Right lobe of liver (tissue), 6 donors: ENCODE data around the gene PLA2G15. TPM values are rescaled to one million over a fixed set of nuclear protein-coding genes. Genes with fewer than 3 reads are reported as not detected.
A peak's percentile ranks its signal among the peaks of the same experiment; 100 is the strongest.

Experiments used
- ATAC-seq, 4 donors: fragments of 200-7000 bp; cut with Tn5 transposase; one replicate each; pipeline ENCODE4 v1.9.1; 2020; ENCODE audit warnings: mild to moderate bottlenecking in 4 of 4, moderate library complexity in 4 of 4
- DNase-seq, 3 donors: peaks; one replicate each; pipeline ENCODE4 v3.0.0-alpha.2; 2020
- H3K27ac ChIP-seq, 3 donors: fragments of 200-600 bp; one replicate each; pipeline ENCODE4 v1.8.0; 2022
- H3K27me3 ChIP-seq, 2 donors: fragments of 200-600 bp; one replicate each; pipeline ENCODE4 v1.8.0; 2022
- H3K36me3 ChIP-seq, 4 donors: fragments of 200-600 bp; sonication (generic) in 1 of 4; one replicate each; pipeline versions ENCODE4 v1.5.1 to v1.8.0; 2017 to 2022; ENCODE audit warnings: control low read depth in 1 of 4
- H3K4me1 ChIP-seq, 4 donors: fragments of 200-600 bp; sonication (generic) in 1 of 4; one replicate each; pipeline versions ENCODE4 v1.5.1 to v1.8.0; 2017 to 2022; ENCODE audit warnings: control low read depth in 1 of 4
- H3K4me3 ChIP-seq, 3 donors: fragments of 200-600 bp; one replicate each; pipeline ENCODE4 v1.8.0; 2022
- H3K9me3 ChIP-seq, 4 donors: fragments of 200-600 bp; sonication (generic) in 1 of 4; one replicate each; pipeline versions ENCODE4 v1.5.1 to v1.8.0; 2017 to 2022; ENCODE audit warnings: control low read depth in 1 of 4
- CTCF ChIP-seq, 4 donors: fragments of 200-600 bp in 3 of 4; fragments of 450-650 bp in 1 of 4; IDR thresholded peaks; one replicate each; pipeline versions ENCODE4 v1.5.1 to v1.8.0; 2016 to 2022; ENCODE audit warnings: antibody characterized with exemption in 4 of 4, mild to moderate bottlenecking in 2 of 4
- POLR2A ChIP-seq: fragments of 450-650 bp; IDR thresholded peaks from one replicate; pipeline ENCODE4 v1.6.1; 2017; ENCODE audit warnings: antibody characterized with exemption, mild to moderate bottlenecking
- WGBS: methylation state at CpG from one replicate; pipeline ENCODE4 v1.1.6; 2018; ENCODE audit warnings: low coverage, low lambda C conversion rate; ENCODE audit not compliant: insufficient coverage; ENCODE audit errors: missing lambda C conversion rate; 5-methylcytosine and 5-hydroxymethylcytosine counted together
- intact Hi-C, 2 donors: fragments of 100-400 bp; cut with DNase I; formaldehyde crosslinking; loops; one replicate each; pipeline versions ENCODE4 v1.11.2 to v1.14.1; 2022
- total RNA-seq, 6 experiments: library from RNA; depleted of rRNA in 2 of 6; stranded (reverse); fragments of >200 nt in 2 of 6; fragmentation: NEBNext Ultra II Directional in 3 of 6; extraction: Animal tissue kit (Norgen Biotek cat#: 25700) in 3 of 6; gene quantifications; one replicate each; pipeline versions ENCODE4 v1.1.0 to v1.2.4, GENCODE V29; 2016 to 2023
- donor health status: DM: no; HTN: yes; CAD: no.
- donor health status: DM: no; HTN: no; CAD: no.
- donor health status: DM: no; HTN: no; CAD: no.
- donor health status: DM: no; HTN: yes; CAD: no.
- donor health status: DM: no; HTN: yes; CAD: no.

PLA2G15 gene
- total RNA-seq, 6 experiments from 2014 or later, result 9.7 to 21.2 (median 13.7) TPM

- Histone ChIP-seq H3K36me3 (peaks cover 0 to 3% (median 0%) of the 10 kb centered on the region in 4 donors), H3K9me3 (peaks cover 0 to 2% (median 0%) of the 10 kb centered on the region in 4 donors), H3K27ac (no peak overlapping the region), H3K4me1 (peaks cover 0 to 6% (median 0%) of the 10 kb centered on the region in 4 donors), H3K4me3 (no peak overlapping the region), H3K27me3 (no peaks in the 10 kb centered on the region)
- DNase-seq (no peak), ATAC-seq (no peak)
- TF ChIP-seq CTCF (IDR thresholded peaks at IDR 0.05), result no peak
- no peak for TF ChIP-seq POLR2A
- WGBS, result 91% methylated on average over 6 of the region's 6 CpGs
- intact Hi-C loops, result no loop called here
Observed at GRCh38 chr16:68219725-68220351, 25.3 kb upstream of the PLA2G15 start.

- H3K27ac ChIP-seq, result no peak overlapping the region
- ATAC-seq, result no peak
- WGBS, result 60% methylated on average over 1 of the region's 1 CpG
- H3K4me3 ChIP-seq, result no peak overlapping the region
- H3K9me3 ChIP-seq, result no peaks in the 10 kb centered on the region
- no peaks in the 10 kb centered on the region for H3K27me3 ChIP-seq
- TF ChIP-seq POLR2A (no peak), CTCF (IDR thresholded peaks at IDR 0.05) (no peak)
- H3K36me3 ChIP-seq, result no peaks in the 10 kb centered on the region
- no peak for DNase-seq
- peaks cover 0 to 26% (median 8%) of the 10 kb centered on the region in 4 donors for H3K4me1 ChIP-seq
- intact Hi-C loops, result no loop called here
Observed at GRCh38 chr16:68223072-68223471, 22.1 kb upstream of the PLA2G15 start.

- Histone ChIP-seq H3K4me1 (peaks cover 0 to 38% (median 19%) of the 10 kb centered on the region in 4 donors), H3K27ac (no peak overlapping the region), H3K9me3 (no peaks in the 10 kb centered on the region), H3K36me3 (peaks cover 0 to 25% (median 12%) of the 10 kb centered on the region in 4 donors), H3K27me3 (no peaks in the 10 kb centered on the region), H3K4me3 (no peak overlapping the region)
- TF ChIP-seq CTCF (IDR thresholded peaks at IDR 0.05) (no peak), POLR2A (no peak)
- DNase-seq (no peak), ATAC-seq (no peak)
- intact Hi-C loops, result no loop called here
- 75% methylated on average over 2 of the region's 4 CpGs for WGBS
Observed at GRCh38 chr16:68226116-68226515, 19.1 kb upstream of the PLA2G15 start.

GRCh38 chr16:68227183-68227793 lies 17.9 kb upstream of the PLA2G15 start:
- peak overlapping the region in 1 of 3 donors; percentile 27 for H3K27ac ChIP-seq
- DNase-seq (peak in 1 of 3 donors; percentile 24), ATAC-seq (peak; percentile 62 to 65 (median 63))
- no peaks in the 10 kb centered on the region for H3K9me3 ChIP-seq
- H3K4me3 ChIP-seq, result no peak overlapping the region
- no peaks in the 10 kb centered on the region for H3K27me3 ChIP-seq
- intact Hi-C loops, result no loop called here
- 21% methylated on average over 3 of the region's 3 CpGs for WGBS
- peaks cover 0 to 36% (median 20%) of the 10 kb centered on the region in 4 donors for H3K4me1 ChIP-seq
- H3K36me3 ChIP-seq, result peaks cover 0 to 37% (median 17%) of the 10 kb centered on the region in 4 donors
- TF ChIP-seq POLR2A (peak; percentile 49), CTCF (IDR thresholded peaks at IDR 0.05) (no peak)
